Cortex of kidney (tissue), 1 donor: ENCODE results near the gene VSIG8.
"Not testable (repeated sequence)": the region's sequence is repeated elsewhere in the genome, so short reads cannot be mapped to it uniquely, and the experiment has no call there.

Experiments used
- DNase-seq: peaks from one replicate; lab custom pipeline; 2025; lab: John Stamatoyannopoulos, UW

VSIG8 gene

GRCh38 chr1:159862557-159862956 lies at the start of gene VSIG8:
Gene VSIG8, minus strand, starts transcription at chr1:159862657. Its CDS starts 136 bp downstream, at chr1:159862521.
- DNase-seq, result no peak

GRCh38 chr1:159911326-159912070 lies 49.0 kb upstream of the VSIG8 start:
- DNase-seq, result no peak

- no peak for DNase-seq
Observed at GRCh38 chr1:159908031-159908940, 45.8 kb upstream of the VSIG8 start.

GRCh38 chr1:159906960-159907359 lies 44.5 kb upstream of the VSIG8 start:
- no peak for DNase-seq

- not testable (repeated sequence) for DNase-seq
Observed at GRCh38 chr1:159904036-159904435, 41.6 kb upstream of the VSIG8 start.

GRCh38 chr1:159902541-159902940 lies 40.1 kb upstream of the VSIG8 start:
- no peak for DNase-seq

- no peak for DNase-seq
Observed at GRCh38 chr1:159900755-159901360, 38.4 kb upstream of the VSIG8 start.

- DNase-seq, result no peak
Observed at GRCh38 chr1:159900086-159900680, 37.7 kb upstream of the VSIG8 start, which contains the start of gene CFAP45. Gene CFAP45, minus strand, starts transcription at chr1:159900165. Its CDS starts 67 bp downstream, at chr1:159900098.

GRCh38 chr1:159899634-159900033 lies 37.2 kb upstream of the VSIG8 start:
- DNase-seq, result not testable (repeated sequence)

- no peak for DNase-seq
Observed at GRCh38 chr1:159898527-159898926, 36.1 kb upstream of the VSIG8 start.

- no peak for DNase-seq
Observed at GRCh38 chr1:159897962-159898361, 35.5 kb upstream of the VSIG8 start.

GRCh38 chr1:159896546-159896930 lies 34.1 kb upstream of the VSIG8 start:
- DNase-seq, result no peak

- no peak for DNase-seq
Observed at GRCh38 chr1:159895836-159896545, 33.5 kb upstream of the VSIG8 start.

- DNase-seq, result no peak
Observed at GRCh38 chr1:159895286-159895685, 32.8 kb upstream of the VSIG8 start.

GRCh38 chr1:159892944-159893343 lies 30.5 kb upstream of the VSIG8 start:
- no peak for DNase-seq

- no peak for DNase-seq
Observed at GRCh38 chr1:159891275-159892157, 29.1 kb upstream of the VSIG8 start.

- DNase-seq, result no peak
Observed at GRCh38 chr1:159890390-159890789, 27.9 kb upstream of the VSIG8 start.

- DNase-seq, result no peak
Observed at GRCh38 chr1:159889821-159890252, 27.4 kb upstream of the VSIG8 start.

- DNase-seq, result no peak
Observed at GRCh38 chr1:159889202-159889601, 26.7 kb upstream of the VSIG8 start.

GRCh38 chr1:159884296-159884695 lies 21.8 kb upstream of the VSIG8 start:
- DNase-seq, result no peak
